B cell (primary cell): ENCODE results near the gene ZNF277.

Experiments
- EZH2 ChIP-seq: IDR thresholded peaks from 2 replicates; pipeline ENCODE4 v1.6.1; 2012; ENCODE audit warnings: borderline replicate concordance, low read depth, mild to moderate bottlenecking, moderate library complexity, low read length; ENCODE audit not compliant: insufficient read depth, poor library complexity, severe bottlenecking
- TF ChIP-seq, protein P1 (sequence below): fragments of 200-600 bp; IDR thresholded peaks from one replicate; pipeline ENCODE4 v1.8.0; 2022; ENCODE audit warnings: antibody characterized with exemption, mild to moderate bottlenecking

DNA sequence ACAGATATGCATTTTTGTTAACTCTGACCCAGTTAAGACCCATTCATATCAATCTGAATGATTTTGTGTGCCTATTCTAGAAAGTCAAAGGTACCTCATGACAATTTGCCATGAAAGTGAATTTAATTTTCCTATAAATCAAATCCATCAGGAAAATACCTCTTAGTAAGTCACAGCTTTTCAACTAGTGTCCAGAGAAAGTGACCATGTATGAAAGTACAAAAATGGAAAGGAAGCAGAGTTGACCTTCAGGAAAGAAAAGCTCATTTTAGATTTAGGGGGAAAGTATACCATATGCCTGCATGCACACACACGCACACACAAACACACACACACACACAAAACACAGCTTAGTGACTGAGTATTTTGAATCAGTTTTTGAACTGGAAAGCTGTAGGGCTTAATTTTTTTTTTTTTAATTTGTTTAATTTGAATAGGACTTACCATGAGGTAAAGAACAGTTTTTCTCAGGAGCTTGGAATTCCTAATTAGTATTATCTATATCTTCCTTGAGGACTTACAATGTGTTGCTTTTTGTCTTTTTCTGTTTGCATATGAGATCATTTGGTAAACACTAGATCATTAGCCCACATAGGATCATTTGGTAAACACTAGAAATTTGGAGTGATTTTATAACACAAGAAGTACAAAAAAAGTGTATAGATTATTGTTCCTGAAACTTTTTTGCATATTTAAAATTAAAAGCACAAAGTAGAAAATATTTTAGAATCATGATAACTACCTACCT lies 61.6 kb downstream of the ZNF277 start:
- TF ChIP-seq, protein P1, sequence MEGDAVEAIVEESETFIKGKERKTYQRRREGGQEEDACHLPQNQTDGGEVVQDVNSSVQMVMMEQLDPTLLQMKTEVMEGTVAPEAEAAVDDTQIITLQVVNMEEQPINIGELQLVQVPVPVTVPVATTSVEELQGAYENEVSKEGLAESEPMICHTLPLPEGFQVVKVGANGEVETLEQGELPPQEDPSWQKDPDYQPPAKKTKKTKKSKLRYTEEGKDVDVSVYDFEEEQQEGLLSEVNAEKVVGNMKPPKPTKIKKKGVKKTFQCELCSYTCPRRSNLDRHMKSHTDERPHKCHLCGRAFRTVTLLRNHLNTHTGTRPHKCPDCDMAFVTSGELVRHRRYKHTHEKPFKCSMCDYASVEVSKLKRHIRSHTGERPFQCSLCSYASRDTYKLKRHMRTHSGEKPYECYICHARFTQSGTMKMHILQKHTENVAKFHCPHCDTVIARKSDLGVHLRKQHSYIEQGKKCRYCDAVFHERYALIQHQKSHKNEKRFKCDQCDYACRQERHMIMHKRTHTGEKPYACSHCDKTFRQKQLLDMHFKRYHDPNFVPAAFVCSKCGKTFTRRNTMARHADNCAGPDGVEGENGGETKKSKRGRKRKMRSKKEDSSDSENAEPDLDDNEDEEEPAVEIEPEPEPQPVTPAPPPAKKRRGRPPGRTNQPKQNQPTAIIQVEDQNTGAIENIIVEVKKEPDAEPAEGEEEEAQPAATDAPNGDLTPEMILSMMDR = no peak
- no peak for TF ChIP-seq EZH2
